Smooth muscle cell (in vitro differentiated cells): ENCODE results near the gene MCM10. TPM values are rescaled to one million over a fixed set of nuclear protein-coding genes. Genes with fewer than 3 reads are reported as not detected.

Source experiments
- DNase-seq: peaks from one replicate; lab custom pipeline; 2025; ENCODE audit not compliant: unreplicated experiment; lab: John Stamatoyannopoulos, UW
- H2AFZ ChIP-seq: fragments of 200-600 bp; sonication (generic); 2 replicates; pipeline ENCODE4 v1.6.0; 2016; ENCODE audit warnings: antibody characterized with exemption, low read depth, mild to moderate bottlenecking
- H3F3A ChIP-seq: fragments of 200-600 bp; sonication (generic); 2 replicates; pipeline ENCODE4 v1.6.0; 2017; ENCODE audit warnings: antibody characterized with exemption, low read depth
- H3K27ac ChIP-seq: fragments of 200-600 bp; sonication (generic); 2 replicates; pipeline ENCODE4 v1.5.1; 2016; ENCODE audit warnings: low read depth, mild to moderate bottlenecking
- H3K27me3 ChIP-seq: fragments of 200-600 bp; sonication (generic); 2 replicates; pipeline ENCODE4 v1.6.1; 2016; ENCODE audit warnings: low read depth, mild to moderate bottlenecking
- H3K36me3 ChIP-seq: fragments of 200-600 bp; sonication (generic); 2 replicates; pipeline ENCODE4 v1.5.1; 2016; ENCODE audit warnings: low read depth
- H3K4me1 ChIP-seq: fragments of 200-600 bp; sonication (generic); 2 replicates; pipeline ENCODE4 v1.5.1; 2016; ENCODE audit warnings: low read depth
- H3K4me2 ChIP-seq: fragments of 200-600 bp; sonication (generic); 2 replicates; pipeline ENCODE4 v1.6.0; 2016; ENCODE audit warnings: mild to moderate bottlenecking
- H3K4me3 ChIP-seq: fragments of 200-600 bp; sonication (generic); 2 replicates; pipeline ENCODE4 v1.5.1; 2016; ENCODE audit warnings: mild to moderate bottlenecking
- H3K79me2 ChIP-seq: fragments of 200-600 bp; sonication (generic); 2 replicates; pipeline ENCODE4 v1.6.0; 2016; ENCODE audit warnings: low read depth, mild to moderate bottlenecking
- H3K9ac ChIP-seq: fragments of 200-600 bp; sonication (generic); 2 replicates; pipeline ENCODE4 v1.6.0; 2016; ENCODE audit warnings: low read depth
- H3K9me3 ChIP-seq: fragments of 200-600 bp; sonication (generic); replicated peaks from 2 replicates; pipeline ENCODE4 v1.5.1; 2016; ENCODE audit warnings: low read depth
- H4K20me1 ChIP-seq: fragments of 200-600 bp; sonication (generic); 2 replicates; pipeline ENCODE4 v1.6.0; 2016; ENCODE audit warnings: low read depth
- CTCF ChIP-seq: fragments of 200-600 bp; sonication (generic); IDR thresholded peaks from 2 replicates; pipeline ENCODE4 v1.5.1; 2017; ENCODE audit warnings: borderline replicate concordance, mild to moderate bottlenecking, antibody characterized with exemption; ENCODE audit not compliant: insufficient read depth, poor library complexity, severe bottlenecking
- WGBS: methylation state at CpG from one replicate; pipeline ENCODE4 v1.1.7; 2016; ENCODE audit warnings: low lambda C conversion rate; 5-methylcytosine and 5-hydroxymethylcytosine counted together
- polyA plus RNA-seq: library from polyadenylated mRNA; unstranded; fragments of >200 nt; fragmentation: Nextera tagmentation; extraction: Ambion mirVana; gene quantifications from 2 replicates; pipeline ENCODE4 v1.2.1, GENCODE V29; 2016
- total RNA-seq: library from RNA; depleted of rRNA; stranded (reverse); fragments of >200 nt; gene quantifications from 2 replicates; pipeline ENCODE4 v1.2.3, GENCODE V29; 2014

MCM10 gene
- total RNA-seq (3.5 and 7.0 TPM in 2 replicates), polyA plus RNA-seq (5.7 and 6.6 TPM in 2 replicates)

GRCh38 chr10:13160934-13161856 lies at the start of gene MCM10:
TSS of gene MCM10 (plus strand) at chr10:13161558. CDS start at chr10:13164203, 2,645 bp downstream.
- Histone ChIP-seq H3K9me3 (no peaks in the 10 kb centered on the region), H3K4me1 (peaks cover 10% of the 10 kb centered on the region), H3K27ac (no peak within 1 kb of the TSS), H3K36me3 (no peaks in the 10 kb centered on the region), H3K79me2 (peaks cover 8% of the 10 kb centered on the region), H3K4me2 (peak within 1 kb of the TSS; percentile 85), H3K9ac (peak within 1 kb of the TSS; percentile 51), H3K4me3 (peak within 1 kb of the TSS; percentile 63), H2AFZ (peak within 1 kb of the TSS; percentile 98), H3K27me3 (no peaks in the 10 kb centered on the region), H3F3A (no peaks in the 10 kb centered on the region), H4K20me1 (no peaks in the 10 kb centered on the region)
- peak; percentile 82 for TF ChIP-seq CTCF
- peak; percentile 88 for DNase-seq
- WGBS: 4% methylated on average over 56 of the region's 56 CpGs

GRCh38 chr10:13113544-13113943 lies 47.8 kb upstream of the MCM10 start:
- Histone ChIP-seq H3K4me1 (no peaks in the 10 kb centered on the region), H3K4me2 (no peak overlapping the region), H3K9ac (no peak overlapping the region), H3F3A (no peaks in the 10 kb centered on the region), H2AFZ (no peak overlapping the region), H3K4me3 (no peak overlapping the region), H3K36me3 (peaks cover 39% of the 10 kb centered on the region), H3K27me3 (no peaks in the 10 kb centered on the region), H3K27ac (no peak overlapping the region), H3K9me3 (no peaks in the 10 kb centered on the region), H4K20me1 (peaks cover 20% of the 10 kb centered on the region), H3K79me2 (no peaks in the 10 kb centered on the region)
- DNase-seq: no peak
- WGBS: 74% methylated on average over 6 of the region's 6 CpGs
- no peak for TF ChIP-seq CTCF

GRCh38 chr10:13115832-13116803 lies 45.2 kb upstream of the MCM10 start:
- H4K20me1 ChIP-seq: peaks cover 4% of the 10 kb centered on the region
- no peak overlapping the region for H2AFZ ChIP-seq
- TF ChIP-seq CTCF: no peak
- no peaks in the 10 kb centered on the region for H3F3A ChIP-seq
- H3K27ac ChIP-seq: no peak overlapping the region
- no peak for DNase-seq
- no peaks in the 10 kb centered on the region for H3K4me1 ChIP-seq
- H3K79me2 ChIP-seq: no peaks in the 10 kb centered on the region
- H3K9me3 ChIP-seq: no peaks in the 10 kb centered on the region
- peaks cover 46% of the 10 kb centered on the region for H3K36me3 ChIP-seq
- H3K27me3 ChIP-seq: no peaks in the 10 kb centered on the region
- H3K4me2 ChIP-seq: no peak overlapping the region
- WGBS: 93% methylated on average over 12 of the region's 12 CpGs
- no peak overlapping the region for H3K9ac ChIP-seq
- no peak overlapping the region for H3K4me3 ChIP-seq
